Islet precursor cell (in vitro differentiated cells): Measurements from ENCODE around the gene CPZ.
A peak's percentile ranks its signal among the peaks of the same experiment; 100 is the strongest.
"Not testable (repeated sequence)": the region's sequence is repeated elsewhere in the genome, so short reads cannot be mapped to it uniquely, and the experiment has no call there.

ENCODE experiments used
- DNase-seq: peaks from one replicate; pipeline ENCODE4 v3.0.0-alpha.2; 2018

Gene CPZ

GRCh38 chr4:8641931-8642650 is 49.5 kb downstream of the CPZ start:
- no peak for DNase-seq

GRCh38 chr4:8642651-8643321 is 50.2 kb downstream of the CPZ start:
- DNase-seq = no peak

GRCh38 chr4:8643441-8643840 is 50.9 kb downstream of the CPZ start:
- DNase-seq = peak; percentile 41

GRCh38 chr4:8643986-8644385 is 51.4 kb downstream of the CPZ start:
- no peak for DNase-seq

GRCh38 chr4:8644461-8644891 is 51.9 kb downstream of the CPZ start:
- DNase-seq = peak; percentile 63

- peak; percentile 38 for DNase-seq
Measured at GRCh38 chr4:8644966-8645752, 52.6 kb downstream of the CPZ start.

GRCh38 chr4:8645753-8646124 is 53.2 kb downstream of the CPZ start:
- peak; percentile 45 for DNase-seq

- DNase-seq = peak; percentile 49
Measured at GRCh38 chr4:8646296-8647093, 53.9 kb downstream of the CPZ start.

- peak; percentile 32 for DNase-seq
Measured at GRCh38 chr4:8647094-8647570, 54.6 kb downstream of the CPZ start.

- DNase-seq = peak; percentile 27
Measured at GRCh38 chr4:8647626-8648025, 55.1 kb downstream of the CPZ start.

GRCh38 chr4:8648296-8648695 is 55.7 kb downstream of the CPZ start:
- DNase-seq = peak; percentile 29

GRCh38 chr4:8648816-8649630 is 56.5 kb downstream of the CPZ start:
- peak; percentile 48 for DNase-seq

- peak; percentile 46 for DNase-seq
Measured at GRCh38 chr4:8649631-8650361, 57.2 kb downstream of the CPZ start.

- peak; percentile 43 for DNase-seq
Measured at GRCh38 chr4:8651661-8652180, 59.2 kb downstream of the CPZ start.

GRCh38 chr4:8652181-8653078 is 59.9 kb downstream of the CPZ start:
- peak; percentile 49 for DNase-seq

GRCh38 chr4:8653326-8654000 is 60.9 kb downstream of the CPZ start:
- peak; percentile 43 for DNase-seq

- not testable (repeated sequence) for DNase-seq
Measured at GRCh38 chr4:8654139-8654538, 61.6 kb downstream of the CPZ start.

GRCh38 chr4:8655411-8656184 is 63.0 kb downstream of the CPZ start:
- DNase-seq = peak; percentile 48
